H1 (cell line): ENCODE data around the gene TCF4. TPM values are rescaled to one million over a fixed set of nuclear protein-coding genes. Genes with fewer than 3 reads are reported as not detected.

ENCODE experiments used
- HDAC6 ChIP-seq: IDR thresholded peaks from one replicate; pipeline ENCODE4 v1.7.1; 2012; ENCODE audit warnings: low read depth, mild to moderate bottlenecking, inconsistent platforms, low read length, moderate library complexity
- NANOG ChIP-seq: IDR thresholded peaks from 2 replicates; pipeline ENCODE4 v1.6.1; 2011; ENCODE audit warnings: low read length, low read depth, mild to moderate bottlenecking, inconsistent platforms; ENCODE audit not compliant: insufficient read depth, poor library complexity, severe bottlenecking
- PHF8 ChIP-seq: fragments of 200-600 bp; sonication (generic); conservative IDR thresholded peaks from 2 replicates; pipeline ENCODE4 v1.7.1; 2012; ENCODE audit warnings: low read depth, mild to moderate bottlenecking, inconsistent platforms, low read length, moderate library complexity
- POLR2AphosphoS5 ChIP-seq: IDR thresholded peaks from 2 replicates; pipeline ENCODE4 v1.6.1; 2011; ENCODE audit warnings: low read depth, low read length
- RAD21 ChIP-seq, 2 experiments: IDR thresholded peaks in 1 of 2; conservative IDR thresholded peaks in 1 of 2; 2 replicates each; pipeline ENCODE4 v1.6.1; 2011; ENCODE audit warnings: low read depth in 2 of 2, low read length in 2 of 2, improper control_type of control experiment in 1 of 2, inconsistent platforms in 1 of 2, mild to moderate bottlenecking in 1 of 2, moderate library complexity in 1 of 2
- RNF2 ChIP-seq: fragments of 200-900, 300-1000 bp; sonication (generic); IDR thresholded peaks from 2 replicates; pipeline ENCODE4 v1.7.1; 2016; ENCODE audit warnings: borderline replicate concordance, low read depth, mild to moderate bottlenecking, antibody characterized with exemption, low read length; ENCODE audit not compliant: poor library complexity, severe bottlenecking; ENCODE audit errors: missing control alignments
- SAP30 ChIP-seq: fragments of 300-600 bp; sonication (generic); IDR thresholded peaks from 2 replicates; pipeline ENCODE4 v1.7.1; 2012; ENCODE audit warnings: low read length, moderate library complexity, mild to moderate bottlenecking, inconsistent platforms; ENCODE audit not compliant: insufficient read depth, insufficient replicate concordance
- SIRT6 ChIP-seq: IDR thresholded peaks from one replicate; pipeline ENCODE4 v1.7.1; 2012; ENCODE audit warnings: low read length, inconsistent platforms
- SP1 ChIP-seq: IDR thresholded peaks from 2 replicates; pipeline ENCODE4 v1.6.1; 2011; ENCODE audit warnings: low read depth, low read length
- TCF12 ChIP-seq: IDR thresholded peaks from 2 replicates; pipeline ENCODE4 v1.6.1; 2011; ENCODE audit warnings: low read depth, mild to moderate bottlenecking, low read length
- polyA plus RNA-seq, 7 experiments: library from polyadenylated mRNA; depleted of rRNA in 3 of 7; stranded (reverse) in 5 of 7; unstranded in 2 of 7; fragments of >200 nt in 5 of 7; fragments of 200-250 nt in 2 of 7; gene quantifications; 1 replicate in 5 of 7; 2 replicates in 1 of 7; 4 replicates in 1 of 7; pipeline versions ENCODE4 v1.2.1 to v1.2.3, GENCODE V29; 2011 to 2013; ENCODE audit warnings: missing spikeins in 2 of 7, mixed read lengths in 2 of 7
- total RNA-seq: library from RNA; stranded (reverse); fragmentation: NEBNext Ultra II Directional; extraction: Animal tissue kit (Norgen Biotek cat#: 25700); gene quantifications from 2 replicates; pipeline ENCODE4 v1.2.1, GENCODE V29; 2021
- TF ChIP-seq, protein P1 (sequence below): fragments of 300-600 bp; sonication (generic); IDR thresholded peaks from 2 replicates; pipeline ENCODE4 v1.7.1; 2012; ENCODE audit warnings: low read length, moderate library complexity, mild to moderate bottlenecking, inconsistent platforms; ENCODE audit not compliant: insufficient replicate concordance

Gene TCF4
- total and polyA plus RNA-seq, 2 of the 8 experiments (the other 6 are each of a cell fraction or from before 2014, with no cell fraction given): 59.3 to 118 TPM

DNA sequence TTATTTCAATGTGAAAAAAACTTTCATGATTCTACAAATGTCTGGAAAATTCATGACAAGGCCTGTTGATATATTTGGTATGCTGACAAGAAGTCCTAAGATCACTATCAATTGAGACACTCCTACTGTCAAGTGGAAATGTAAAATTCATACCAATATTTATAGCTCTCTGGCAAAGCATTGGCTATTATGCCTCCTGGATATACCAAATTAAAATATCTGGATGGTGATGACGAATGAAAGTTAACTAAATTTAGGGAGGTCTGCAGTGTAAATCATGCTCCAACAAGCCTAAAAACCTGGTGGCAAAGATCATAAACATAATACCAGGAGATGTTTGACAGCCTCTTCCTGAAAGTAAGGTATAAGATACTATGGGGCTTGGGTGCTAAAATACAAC, 41.1 kb upstream of the TCF4 start (continued):
- TF ChIP-seq, protein P1, sequence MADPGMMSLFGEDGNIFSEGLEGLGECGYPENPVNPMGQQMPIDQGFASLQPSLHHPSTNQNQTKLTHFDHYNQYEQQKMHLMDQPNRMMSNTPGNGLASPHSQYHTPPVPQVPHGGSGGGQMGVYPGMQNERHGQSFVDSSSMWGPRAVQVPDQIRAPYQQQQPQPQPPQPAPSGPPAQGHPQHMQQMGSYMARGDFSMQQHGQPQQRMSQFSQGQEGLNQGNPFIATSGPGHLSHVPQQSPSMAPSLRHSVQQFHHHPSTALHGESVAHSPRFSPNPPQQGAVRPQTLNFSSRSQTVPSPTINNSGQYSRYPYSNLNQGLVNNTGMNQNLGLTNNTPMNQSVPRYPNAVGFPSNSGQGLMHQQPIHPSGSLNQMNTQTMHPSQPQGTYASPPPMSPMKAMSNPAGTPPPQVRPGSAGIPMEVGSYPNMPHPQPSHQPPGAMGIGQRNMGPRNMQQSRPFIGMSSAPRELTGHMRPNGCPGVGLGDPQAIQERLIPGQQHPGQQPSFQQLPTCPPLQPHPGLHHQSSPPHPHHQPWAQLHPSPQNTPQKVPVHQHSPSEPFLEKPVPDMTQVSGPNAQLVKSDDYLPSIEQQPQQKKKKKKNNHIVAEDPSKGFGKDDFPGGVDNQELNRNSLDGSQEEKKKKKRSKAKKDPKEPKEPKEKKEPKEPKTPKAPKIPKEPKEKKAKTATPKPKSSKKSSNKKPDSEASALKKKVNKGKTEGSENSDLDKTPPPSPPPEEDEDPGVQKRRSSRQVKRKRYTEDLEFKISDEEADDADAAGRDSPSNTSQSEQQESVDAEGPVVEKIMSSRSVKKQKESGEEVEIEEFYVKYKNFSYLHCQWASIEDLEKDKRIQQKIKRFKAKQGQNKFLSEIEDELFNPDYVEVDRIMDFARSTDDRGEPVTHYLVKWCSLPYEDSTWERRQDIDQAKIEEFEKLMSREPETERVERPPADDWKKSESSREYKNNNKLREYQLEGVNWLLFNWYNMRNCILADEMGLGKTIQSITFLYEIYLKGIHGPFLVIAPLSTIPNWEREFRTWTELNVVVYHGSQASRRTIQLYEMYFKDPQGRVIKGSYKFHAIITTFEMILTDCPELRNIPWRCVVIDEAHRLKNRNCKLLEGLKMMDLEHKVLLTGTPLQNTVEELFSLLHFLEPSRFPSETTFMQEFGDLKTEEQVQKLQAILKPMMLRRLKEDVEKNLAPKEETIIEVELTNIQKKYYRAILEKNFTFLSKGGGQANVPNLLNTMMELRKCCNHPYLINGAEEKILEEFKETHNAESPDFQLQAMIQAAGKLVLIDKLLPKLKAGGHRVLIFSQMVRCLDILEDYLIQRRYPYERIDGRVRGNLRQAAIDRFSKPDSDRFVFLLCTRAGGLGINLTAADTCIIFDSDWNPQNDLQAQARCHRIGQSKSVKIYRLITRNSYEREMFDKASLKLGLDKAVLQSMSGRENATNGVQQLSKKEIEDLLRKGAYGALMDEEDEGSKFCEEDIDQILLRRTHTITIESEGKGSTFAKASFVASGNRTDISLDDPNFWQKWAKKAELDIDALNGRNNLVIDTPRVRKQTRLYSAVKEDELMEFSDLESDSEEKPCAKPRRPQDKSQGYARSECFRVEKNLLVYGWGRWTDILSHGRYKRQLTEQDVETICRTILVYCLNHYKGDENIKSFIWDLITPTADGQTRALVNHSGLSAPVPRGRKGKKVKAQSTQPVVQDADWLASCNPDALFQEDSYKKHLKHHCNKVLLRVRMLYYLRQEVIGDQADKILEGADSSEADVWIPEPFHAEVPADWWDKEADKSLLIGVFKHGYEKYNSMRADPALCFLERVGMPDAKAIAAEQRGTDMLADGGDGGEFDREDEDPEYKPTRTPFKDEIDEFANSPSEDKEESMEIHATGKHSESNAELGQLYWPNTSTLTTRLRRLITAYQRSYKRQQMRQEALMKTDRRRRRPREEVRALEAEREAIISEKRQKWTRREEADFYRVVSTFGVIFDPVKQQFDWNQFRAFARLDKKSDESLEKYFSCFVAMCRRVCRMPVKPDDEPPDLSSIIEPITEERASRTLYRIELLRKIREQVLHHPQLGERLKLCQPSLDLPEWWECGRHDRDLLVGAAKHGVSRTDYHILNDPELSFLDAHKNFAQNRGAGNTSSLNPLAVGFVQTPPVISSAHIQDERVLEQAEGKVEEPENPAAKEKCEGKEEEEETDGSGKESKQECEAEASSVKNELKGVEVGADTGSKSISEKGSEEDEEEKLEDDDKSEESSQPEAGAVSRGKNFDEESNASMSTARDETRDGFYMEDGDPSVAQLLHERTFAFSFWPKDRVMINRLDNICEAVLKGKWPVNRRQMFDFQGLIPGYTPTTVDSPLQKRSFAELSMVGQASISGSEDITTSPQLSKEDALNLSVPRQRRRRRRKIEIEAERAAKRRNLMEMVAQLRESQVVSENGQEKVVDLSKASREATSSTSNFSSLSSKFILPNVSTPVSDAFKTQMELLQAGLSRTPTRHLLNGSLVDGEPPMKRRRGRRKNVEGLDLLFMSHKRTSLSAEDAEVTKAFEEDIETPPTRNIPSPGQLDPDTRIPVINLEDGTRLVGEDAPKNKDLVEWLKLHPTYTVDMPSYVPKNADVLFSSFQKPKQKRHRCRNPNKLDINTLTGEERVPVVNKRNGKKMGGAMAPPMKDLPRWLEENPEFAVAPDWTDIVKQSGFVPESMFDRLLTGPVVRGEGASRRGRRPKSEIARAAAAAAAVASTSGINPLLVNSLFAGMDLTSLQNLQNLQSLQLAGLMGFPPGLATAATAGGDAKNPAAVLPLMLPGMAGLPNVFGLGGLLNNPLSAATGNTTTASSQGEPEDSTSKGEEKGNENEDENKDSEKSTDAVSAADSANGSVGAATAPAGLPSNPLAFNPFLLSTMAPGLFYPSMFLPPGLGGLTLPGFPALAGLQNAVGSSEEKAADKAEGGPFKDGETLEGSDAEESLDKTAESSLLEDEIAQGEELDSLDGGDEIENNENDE: no peak
- TF ChIP-seq RAD21 (IDR thresholded peaks at IDR 0.05 in 1 of 2, conservative IDR thresholded peaks at IDR 0.05 in 1 of 2; ENCODE audit: low read depth in 2 of 2, low read length in 2 of 2): no peak
- no peak for TF ChIP-seq SIRT6
- TF ChIP-seq HDAC6: no peak
- TF ChIP-seq RNF2: no peak
- no peak for TF ChIP-seq SP1
- TF ChIP-seq POLR2AphosphoS5: no peak
- no peak for TF ChIP-seq SAP30
- no peak for TF ChIP-seq NANOG
- TF ChIP-seq PHF8: no peak
- no peak for TF ChIP-seq TCF12
